Measurements from ENCODE around the gene CHSY1.
A peak's percentile ranks its signal among the peaks of the same experiment; 100 is the strongest.

Gene CHSY1

DNA sequence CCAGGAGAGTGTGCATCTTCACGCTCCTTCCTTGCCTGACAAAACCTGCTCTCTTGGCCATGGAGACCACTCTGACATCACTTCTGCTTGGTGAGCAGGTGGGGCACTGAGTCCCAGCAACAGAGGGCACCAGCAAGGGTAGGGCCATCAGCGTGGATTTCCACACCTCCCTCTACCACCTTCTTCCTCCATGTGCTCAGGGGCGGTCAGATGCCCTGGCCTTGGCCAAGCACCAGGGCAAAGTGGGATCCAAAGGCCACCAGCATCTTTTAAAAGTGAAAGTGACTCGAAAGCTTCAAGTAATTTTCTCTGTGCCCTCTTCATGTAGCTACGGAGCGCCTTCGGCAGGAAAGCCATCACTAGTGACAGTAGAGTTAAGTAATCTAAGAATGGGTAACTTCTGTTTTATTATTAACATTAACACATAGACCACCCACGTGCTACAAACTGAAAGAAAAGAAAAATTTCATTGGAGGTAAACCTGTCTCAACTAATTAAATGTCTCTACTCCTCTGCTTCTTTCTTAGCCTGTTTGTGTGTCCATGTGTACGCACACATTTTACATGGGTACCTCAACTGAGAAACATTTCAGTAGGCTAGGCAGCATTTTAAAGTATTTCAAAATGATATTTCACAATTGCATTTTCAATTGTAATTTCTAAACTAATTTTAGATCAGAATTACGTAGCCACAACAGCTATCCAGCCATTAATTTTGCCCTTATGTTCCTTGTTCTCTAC lies 57.9 kb downstream of the CHSY1 start:
- Histone ChIP-seq H3K4me1 (ENCODE audit: control insufficient read depth, insufficient read depth, low read length, poor library complexity, severe bottlenecking) (peaks cover 62% of the 10 kb centered on the region), H3K9me3 (ENCODE audit: control insufficient read depth, low read length) (no peaks in the 10 kb centered on the region), H3K36me3 (ENCODE audit: control insufficient read depth, insufficient read depth, low read length) (no peaks in the 10 kb centered on the region), H3K4me3 (ENCODE audit: extremely low read depth, insufficient read depth, low read length, poor library complexity, severe bottlenecking) (no peak overlapping the region), H3K27ac (ENCODE audit: low read depth, low read length, severe bottlenecking) (no peak overlapping the region)
- WGBS, 2 experiments (ENCODE audit: insufficient coverage in 2 of 2): 95 to 96% methylated on average over 4 to 5 of the region's 10 CpGs

- Histone ChIP-seq H3K4me3 (ENCODE audit: extremely low read depth, insufficient read depth, low read length, poor library complexity, severe bottlenecking) (no peak overlapping the region), H3K27ac (ENCODE audit: low read depth, low read length, severe bottlenecking) (no peak overlapping the region), H3K36me3 (ENCODE audit: control insufficient read depth, insufficient read depth, low read length) (no peaks in the 10 kb centered on the region), H3K9me3 (ENCODE audit: control insufficient read depth, low read length) (no peaks in the 10 kb centered on the region), H3K4me1 (ENCODE audit: control insufficient read depth, insufficient read depth, low read length, poor library complexity, severe bottlenecking) (peaks cover 63% of the 10 kb centered on the region)
- 87 to 91% methylated on average over 11 to 13 of the region's 17 CpGs for WGBS, 2 experiments (ENCODE audit: insufficient coverage in 2 of 2)
These were observed 58.7 kb downstream of the CHSY1 start for GRCh38 chr15:101193120-101193644.

GRCh38 chr15:101192081-101192480 lies 59.8 kb downstream of the CHSY1 start:
- 71 to 100% methylated on average over 2 to 3 of the region's 3 CpGs for WGBS, 2 experiments (ENCODE audit: insufficient coverage in 2 of 2)
- Histone ChIP-seq H3K4me3 (ENCODE audit: extremely low read depth, insufficient read depth, low read length, poor library complexity, severe bottlenecking) (no peak overlapping the region), H3K4me1 (ENCODE audit: control insufficient read depth, insufficient read depth, low read length, poor library complexity, severe bottlenecking) (peaks cover 66% of the 10 kb centered on the region), H3K27ac (ENCODE audit: low read depth, low read length, severe bottlenecking) (peak overlapping the region; percentile 34), H3K9me3 (ENCODE audit: control insufficient read depth, low read length) (no peaks in the 10 kb centered on the region), H3K36me3 (ENCODE audit: control insufficient read depth, insufficient read depth, low read length) (no peaks in the 10 kb centered on the region)

- no peak overlapping the region for H3K27ac ChIP-seq (ENCODE audit: low read depth, low read length, severe bottlenecking)
- peaks cover 66% of the 10 kb centered on the region for H3K4me1 ChIP-seq (ENCODE audit: control insufficient read depth, insufficient read depth, low read length, poor library complexity, severe bottlenecking)
- WGBS, 2 experiments (ENCODE audit: insufficient coverage in 2 of 2): 100% methylated on average over 1 of the region's 3 CpGs; no CpG with 5 or more reads in 1 of the 2 experiments
- H3K36me3 ChIP-seq (ENCODE audit: control insufficient read depth, insufficient read depth, low read length): no peaks in the 10 kb centered on the region
- no peak overlapping the region for H3K4me3 ChIP-seq (ENCODE audit: extremely low read depth, insufficient read depth, low read length, poor library complexity, severe bottlenecking)
- no peaks in the 10 kb centered on the region for H3K9me3 ChIP-seq (ENCODE audit: control insufficient read depth, low read length)
These were observed 60.6 kb downstream of the CHSY1 start for GRCh38 chr15:101191242-101191641.

DNA sequence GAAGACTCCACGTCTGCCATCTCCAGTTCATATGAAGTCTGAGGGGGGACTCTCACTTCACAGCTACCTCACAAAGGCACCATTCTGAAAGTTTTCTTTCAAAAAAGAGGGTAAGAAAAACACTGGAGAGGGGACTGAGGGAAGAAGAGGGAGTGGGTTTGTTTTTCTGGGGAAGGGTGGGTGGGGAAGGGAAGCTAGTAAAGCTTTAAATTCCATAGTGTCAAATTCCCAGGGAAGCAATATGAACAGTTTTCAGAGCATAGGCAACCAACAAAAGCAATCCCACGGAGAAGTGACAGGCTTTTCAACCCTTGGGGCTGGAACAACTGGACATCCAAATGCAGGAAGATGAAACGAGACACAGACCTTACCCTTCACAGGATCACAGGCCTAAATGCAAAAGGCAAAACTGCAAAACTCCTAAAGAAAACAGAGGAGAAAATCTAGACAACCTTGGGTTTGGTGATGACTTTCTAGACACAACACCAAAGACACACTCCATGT lies 61.7 kb downstream of the CHSY1 start:
- 87 to 100% methylated on average over 2 to 3 of the region's 3 CpGs for WGBS, 2 experiments (ENCODE audit: insufficient coverage in 2 of 2)
- H3K36me3 ChIP-seq (ENCODE audit: control insufficient read depth, insufficient read depth, low read length): peaks cover 9% of the 10 kb centered on the region
- no peaks in the 10 kb centered on the region for H3K9me3 ChIP-seq (ENCODE audit: control insufficient read depth, low read length)
- no peak overlapping the region for H3K4me3 ChIP-seq (ENCODE audit: extremely low read depth, insufficient read depth, low read length, poor library complexity, severe bottlenecking)
- H3K27ac ChIP-seq (ENCODE audit: low read depth, low read length, severe bottlenecking): peak overlapping the region; percentile 36
- H3K4me1 ChIP-seq (ENCODE audit: control insufficient read depth, insufficient read depth, low read length, poor library complexity, severe bottlenecking): peaks cover 66% of the 10 kb centered on the region

- Histone ChIP-seq H3K27ac (ENCODE audit: low read depth, low read length, severe bottlenecking) (peak overlapping the region; percentile 79), H3K36me3 (ENCODE audit: control insufficient read depth, insufficient read depth, low read length) (peaks cover 13% of the 10 kb centered on the region), H3K4me1 (ENCODE audit: control insufficient read depth, insufficient read depth, low read length, poor library complexity, severe bottlenecking) (peaks cover 63% of the 10 kb centered on the region), H3K4me3 (ENCODE audit: extremely low read depth, insufficient read depth, low read length, poor library complexity, severe bottlenecking) (no peak overlapping the region), H3K9me3 (ENCODE audit: control insufficient read depth, low read length) (no peaks in the 10 kb centered on the region)
- WGBS, 2 experiments (ENCODE audit: insufficient coverage in 2 of 2): 93 to 95% methylated on average over 10 to 13 of the region's 17 CpGs
These were observed 62.3 kb downstream of the CHSY1 start for GRCh38 chr15:101189409-101190091.

DNA sequence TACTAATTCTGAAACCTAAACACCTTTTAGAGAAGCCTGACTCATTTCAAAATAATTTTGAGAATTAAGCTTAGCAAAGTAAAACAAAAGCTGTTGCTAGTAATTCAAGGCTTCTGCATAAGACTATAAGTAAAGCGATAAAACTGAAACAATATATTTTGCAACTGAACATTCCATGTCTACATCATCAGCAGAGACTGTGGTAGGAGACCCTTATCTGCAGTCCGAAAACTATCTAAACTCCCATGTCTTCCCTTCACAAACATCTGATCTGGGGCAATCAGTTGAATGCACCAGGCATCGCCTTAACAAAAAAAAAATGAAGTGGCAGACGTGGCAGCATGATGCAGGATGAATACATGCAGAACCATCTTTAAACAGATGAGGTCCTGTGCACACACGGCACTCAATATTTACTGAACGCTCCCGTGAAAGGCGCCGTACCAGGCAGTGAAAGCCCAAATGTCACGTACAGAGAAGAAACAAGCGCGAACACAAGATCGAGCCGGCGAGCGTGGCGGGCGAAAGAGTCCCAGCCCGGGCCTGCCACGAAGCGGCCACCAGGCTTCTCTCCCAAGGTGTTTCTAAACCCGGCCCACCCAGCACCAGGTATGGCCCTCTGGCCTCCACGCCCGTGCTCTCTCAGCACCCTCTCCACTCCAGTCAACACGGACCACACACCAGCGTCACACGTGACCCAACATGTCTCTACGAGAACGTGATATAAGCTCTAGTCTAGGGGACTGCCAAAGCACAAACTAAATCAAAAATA lies 63.0 kb downstream of the CHSY1 start:
- Histone ChIP-seq H3K36me3 (ENCODE audit: control insufficient read depth, insufficient read depth, low read length) (peaks cover 13% of the 10 kb centered on the region), H3K27ac (ENCODE audit: low read depth, low read length, severe bottlenecking) (peak overlapping the region; percentile 79), H3K4me3 (ENCODE audit: extremely low read depth, insufficient read depth, low read length, poor library complexity, severe bottlenecking) (no peak overlapping the region), H3K9me3 (ENCODE audit: control insufficient read depth, low read length) (no peaks in the 10 kb centered on the region), H3K4me1 (ENCODE audit: control insufficient read depth, insufficient read depth, low read length, poor library complexity, severe bottlenecking) (peaks cover 56% of the 10 kb centered on the region)
- 94 to 95% methylated on average over 24 to 25 of the region's 29 CpGs for WGBS, 2 experiments (ENCODE audit: insufficient coverage in 2 of 2)

DNA sequence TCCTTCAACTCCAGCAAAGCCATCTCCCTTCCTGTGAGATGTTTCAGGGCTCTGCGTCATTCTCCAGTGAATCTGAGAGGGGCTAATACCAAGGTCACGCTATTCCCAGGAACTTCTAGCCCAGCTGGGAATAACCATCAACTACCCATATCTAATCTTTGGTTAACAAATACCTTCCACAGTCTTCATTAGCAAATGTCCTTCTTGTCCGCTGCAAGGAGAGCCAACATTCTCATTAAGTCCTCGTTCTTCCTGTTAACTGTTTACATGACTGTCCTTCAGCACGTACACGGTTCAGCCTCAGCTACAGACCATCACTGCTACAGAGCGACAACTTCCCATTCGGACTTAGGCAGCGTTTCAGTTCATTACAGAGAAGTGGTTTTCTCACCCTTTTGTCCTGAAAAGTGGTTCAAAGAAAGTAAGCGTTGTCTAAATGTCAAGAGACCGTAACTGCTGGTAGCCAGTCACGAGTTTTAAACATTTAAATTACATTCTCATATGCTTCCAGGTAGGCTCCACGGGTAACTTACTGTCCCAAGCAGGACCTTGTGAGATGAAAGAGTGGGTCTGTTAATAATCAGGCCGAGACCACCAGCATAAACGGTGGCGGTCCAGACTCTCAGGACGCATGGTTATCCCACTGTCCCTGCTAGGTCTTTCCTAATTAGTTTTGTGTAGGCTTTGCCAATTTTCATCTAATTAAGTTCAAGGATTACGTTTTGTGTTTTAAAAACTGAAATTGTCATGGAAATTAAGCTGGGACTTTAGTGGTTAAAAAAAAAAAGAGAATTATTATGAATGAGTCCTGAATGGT lies 63.8 kb downstream of the CHSY1 start:
- Histone ChIP-seq H3K4me3 (ENCODE audit: extremely low read depth, insufficient read depth, low read length, poor library complexity, severe bottlenecking) (no peak overlapping the region), H3K27ac (ENCODE audit: low read depth, low read length, severe bottlenecking) (peak overlapping the region; percentile 79)
- WGBS, 2 experiments (ENCODE audit: insufficient coverage in 2 of 2): 67 to 76% methylated on average over 12 to 16 of the region's 18 CpGs

DNA sequence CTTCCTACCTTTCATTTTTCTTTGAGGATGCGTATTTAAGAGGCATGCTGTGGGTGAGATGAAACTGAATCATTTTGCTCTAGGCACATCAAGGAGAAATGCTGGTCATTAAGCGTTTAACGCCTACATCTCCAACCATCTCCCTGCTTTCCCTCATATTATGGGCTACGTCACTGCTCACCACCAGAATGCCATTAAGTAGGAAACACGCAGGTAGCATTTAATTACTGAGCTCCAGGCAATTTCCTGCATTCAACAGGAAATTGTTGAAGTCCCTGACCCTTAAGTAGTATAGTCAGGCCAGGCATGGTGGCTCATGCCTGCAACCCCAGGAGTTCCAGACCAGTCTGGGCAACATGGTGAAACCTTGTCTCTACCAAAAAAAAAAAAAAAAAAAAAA lies 66.1 kb downstream of the CHSY1 start:
- H3K9me3 ChIP-seq (ENCODE audit: control insufficient read depth, low read length): no peaks in the 10 kb centered on the region
- H3K4me3 ChIP-seq (ENCODE audit: extremely low read depth, insufficient read depth, low read length, poor library complexity, severe bottlenecking): no peak overlapping the region
- peaks cover 37% of the 10 kb centered on the region for H3K4me1 ChIP-seq (ENCODE audit: control insufficient read depth, insufficient read depth, low read length, poor library complexity, severe bottlenecking)
- WGBS, 2 experiments (ENCODE audit: insufficient coverage in 2 of 2): 89 to 95% methylated on average over 4 of the region's 5 CpGs
- H3K27ac ChIP-seq (ENCODE audit: low read depth, low read length, severe bottlenecking): no peak overlapping the region
- H3K36me3 ChIP-seq (ENCODE audit: control insufficient read depth, insufficient read depth, low read length): peaks cover 33% of the 10 kb centered on the region

More for the DNA sequence above, 63.8 kb downstream of the CHSY1 start:
- no peaks in the 10 kb centered on the region for H3K9me3 ChIP-seq (ENCODE audit: control insufficient read depth, low read length)
- H3K4me1 ChIP-seq (ENCODE audit: control insufficient read depth, insufficient read depth, low read length, poor library complexity, severe bottlenecking): peaks cover 48% of the 10 kb centered on the region
- peaks cover 13% of the 10 kb centered on the region for H3K36me3 ChIP-seq (ENCODE audit: control insufficient read depth, insufficient read depth, low read length)

DNA sequence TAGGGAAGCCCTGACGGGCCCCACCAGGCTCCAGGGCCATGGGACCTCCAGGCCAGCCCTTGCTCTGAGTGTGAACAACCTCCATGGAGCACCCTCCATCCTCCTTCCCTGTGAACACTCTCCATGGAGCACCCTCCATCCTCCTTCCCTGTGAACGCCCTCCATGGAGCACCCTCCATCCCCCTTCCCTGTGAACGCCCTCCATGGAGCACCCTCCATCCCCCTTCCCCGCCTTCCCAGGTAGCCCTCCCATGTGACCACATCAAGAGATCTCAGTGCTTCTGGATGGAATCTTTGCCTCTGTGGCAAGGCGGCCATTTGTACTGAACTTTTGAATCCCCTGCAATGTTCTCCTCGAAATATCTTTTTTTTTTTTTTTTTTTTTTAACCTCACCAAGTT lies 66.5 kb downstream of the CHSY1 start:
- no peak overlapping the region for H3K4me3 ChIP-seq (ENCODE audit: extremely low read depth, insufficient read depth, low read length, poor library complexity, severe bottlenecking)
- H3K9me3 ChIP-seq (ENCODE audit: control insufficient read depth, low read length): no peaks in the 10 kb centered on the region
- peaks cover 35% of the 10 kb centered on the region for H3K4me1 ChIP-seq (ENCODE audit: control insufficient read depth, insufficient read depth, low read length, poor library complexity, severe bottlenecking)
- H3K36me3 ChIP-seq (ENCODE audit: control insufficient read depth, insufficient read depth, low read length): peaks cover 37% of the 10 kb centered on the region
- no peak overlapping the region for H3K27ac ChIP-seq (ENCODE audit: low read depth, low read length, severe bottlenecking)
- WGBS, 2 experiments (ENCODE audit: insufficient coverage in 2 of 2): 88% methylated on average over 3 to 4 of the region's 6 CpGs

All from mesodermal cell (in vitro differentiated cells).